HEK293T (cell line): ENCODE measurements around the gene NAA10.

ENCODE experiments used
- CTBP1 ChIP-seq: fragments of 450-650 bp; IDR thresholded peaks from 2 replicates; pipeline ENCODE4 v1.6.1; 2016; ENCODE audit warnings: borderline replicate concordance
- HDGF ChIP-seq: fragments of 450-650 bp; IDR thresholded peaks from 2 replicates; pipeline ENCODE4 v1.6.1; 2017; ENCODE audit warnings: antibody characterized with exemption, borderline replicate concordance

GRCh38 chrX:153930011-153930910 is 4.6 kb downstream of the NAA10 start:
- no peak for TF ChIP-seq CTBP1
- no peak for TF ChIP-seq HDGF
